WTC11 (cell line): ENCODE results near the gene CYP27C1. TPM values are rescaled to one million over a fixed set of nuclear protein-coding genes. Genes with fewer than 3 reads are reported as not detected.

Source experiments
- ATAC-seq: fragments of 200-7000 bp; cut with Tn5 transposase; 2 replicates; pipeline ENCODE4 v1.10.0; 2021; ENCODE audit warnings: mild to moderate bottlenecking, moderate library complexity
- CTCF ChIA-PET: fragments of 300-600 bp; sonication (Branson Sonifier 250); formaldehyde crosslinking; loops from one replicate; lab custom pipeline; 2021; ENCODE audit warnings: antibody characterized with exemption; lab: Charles Lee
- POLR2A ChIA-PET: fragments of 350-600 bp; sonication (Branson Sonifier 250); formaldehyde crosslinking; loops from one replicate; lab custom pipeline; 2021; ENCODE audit warnings: antibody characterized with exemption; lab: Charles Lee
- DNase-seq: peaks from one replicate; pipeline ENCODE4 v3.0.0; 2021; ENCODE audit warnings: low spot score
- H3K27ac Mint-ChIP-seq: 2 replicates; pipeline ENCODE4 v1.8.0; 2021; ENCODE audit warnings: mixed read lengths
- H3K27me3 Mint-ChIP-seq: 2 replicates; pipeline ENCODE4 v1.8.0; 2021; ENCODE audit warnings: low read depth, mild to moderate bottlenecking, moderate library complexity, mixed read lengths
- H3K36me3 Mint-ChIP-seq: 2 replicates; pipeline ENCODE4 v1.8.0; 2021; ENCODE audit warnings: mixed read lengths
- H3K4me1 Mint-ChIP-seq: 2 replicates; pipeline ENCODE4 v1.8.0; 2022; ENCODE audit warnings: mixed read lengths
- H3K4me3 Mint-ChIP-seq: 2 replicates; pipeline ENCODE4 v1.8.0; 2021; ENCODE audit warnings: mild to moderate bottlenecking, moderate library complexity, mixed read lengths
- H3K9me3 Mint-ChIP-seq: 2 replicates; pipeline ENCODE4 v1.8.0; 2021; ENCODE audit warnings: mixed read lengths
- AFF4 ChIP-seq: sonication (generic); formaldehyde crosslinking; IDR thresholded peaks from 2 replicates; pipeline ENCODE4 v1.8.1; 2023; ENCODE audit warnings: mild to moderate bottlenecking, missing genetic modification reagents, borderline replicate concordance
- ATF1 ChIP-seq: sonication (generic); formaldehyde crosslinking; IDR thresholded peaks from 2 replicates; pipeline ENCODE4 v1.8.1; 2023; ENCODE audit warnings: mild to moderate bottlenecking, moderate library complexity, missing genetic modification reagents
- FOXK1 ChIP-seq: sonication (generic); formaldehyde crosslinking; IDR thresholded peaks from 2 replicates; pipeline ENCODE4 v1.8.0; 2022; ENCODE audit warnings: mild to moderate bottlenecking, moderate library complexity, missing genetic modification reagents
- IRF1 ChIP-seq: sonication (generic); formaldehyde crosslinking; IDR thresholded peaks from 2 replicates; pipeline ENCODE4 v1.8.0; 2023; ENCODE audit warnings: missing genetic modification reagents
- JUN ChIP-seq: sonication (generic); formaldehyde crosslinking; IDR thresholded peaks from 2 replicates; pipeline ENCODE4 v1.8.0; 2023; ENCODE audit warnings: mild to moderate bottlenecking, missing genetic modification reagents
- MLX ChIP-seq: sonication (generic); formaldehyde crosslinking; IDR thresholded peaks from 2 replicates; pipeline ENCODE4 v1.8.1; 2023; ENCODE audit warnings: mild to moderate bottlenecking, missing genetic modification reagents, moderate library complexity
- MXD4 ChIP-seq: fragments of 250-450 bp; sonication (Bioruptor Pico); IDR thresholded peaks from 2 replicates; pipeline ENCODE4 v1.8.0; 2021; ENCODE audit warnings: mild to moderate bottlenecking, moderate library complexity, borderline replicate concordance
- NFE2L1 ChIP-seq: sonication (generic); formaldehyde crosslinking; IDR thresholded peaks from 2 replicates; pipeline ENCODE4 v1.8.1; 2023; ENCODE audit warnings: missing genetic modification reagents
- NFYB ChIP-seq: sonication (generic); formaldehyde crosslinking; conservative IDR thresholded peaks from 2 replicates; pipeline ENCODE4 v1.8.0; 2022; ENCODE audit warnings: low read depth, missing genetic modification reagents
- PRDM15 ChIP-seq: sonication (generic); formaldehyde crosslinking; IDR thresholded peaks from 2 replicates; pipeline ENCODE4 v1.8.0; 2022; ENCODE audit warnings: missing genetic modification reagents
- RELA ChIP-seq: sonication (generic); formaldehyde crosslinking; IDR thresholded peaks from 2 replicates; pipeline ENCODE4 v1.8.1; 2022; ENCODE audit warnings: missing genetic modification reagents, mild to moderate bottlenecking, borderline replicate concordance
- SP1 ChIP-seq: sonication (generic); formaldehyde crosslinking; conservative IDR thresholded peaks from 2 replicates; pipeline ENCODE4 v1.8.1; 2022; ENCODE audit warnings: missing genetic modification reagents
- TCF7 ChIP-seq: sonication (generic); formaldehyde crosslinking; IDR thresholded peaks from 2 replicates; pipeline ENCODE4 v1.8.0; 2022; ENCODE audit warnings: mild to moderate bottlenecking, low read depth, missing genetic modification reagents, moderate library complexity
- TEAD4 ChIP-seq: sonication (generic); formaldehyde crosslinking; IDR thresholded peaks from 2 replicates; pipeline ENCODE4 v1.8.0; 2022; ENCODE audit warnings: mild to moderate bottlenecking, missing genetic modification reagents
- ZBTB43 ChIP-seq: sonication (generic); formaldehyde crosslinking; IDR thresholded peaks from 2 replicates; pipeline ENCODE4 v1.8.1; 2023; ENCODE audit warnings: mild to moderate bottlenecking, missing genetic modification reagents
- ZNF281 ChIP-seq: sonication (generic); formaldehyde crosslinking; IDR thresholded peaks from 2 replicates; pipeline ENCODE4 v1.8.0; 2023; ENCODE audit warnings: mild to moderate bottlenecking, missing genetic modification reagents
- ZNF416 ChIP-seq: fragments of 250-450 bp; sonication (Bioruptor Pico); IDR thresholded peaks from 2 replicates; pipeline ENCODE4 v1.9.0; 2021; ENCODE audit warnings: mild to moderate bottlenecking, inconsistent platforms
- ZNF512 ChIP-seq: sonication (generic); formaldehyde crosslinking; IDR thresholded peaks from 2 replicates; pipeline ENCODE4 v1.8.1; 2022; ENCODE audit warnings: missing genetic modification reagents, borderline replicate concordance
- total RNA-seq: library from RNA; stranded (reverse); gene quantifications from 3 replicates; pipeline ENCODE4 v1.2.3, GENCODE V29; 2021

CYP27C1 gene
- total RNA-seq, 1 experiment from 2014 or later, result 2.4 TPM

- TF ChIP-seq PRDM15 (CRISPR knock-in tag), result no peak
- TF ChIP-seq, all 79 proteins: peak for 0
These were observed 41.8 kb upstream of the CYP27C1 start (continued) for GRCh38 chr2:127261804-127262406.

GRCh38 chr2:127259355-127259754 lies 39.3 kb upstream of the CYP27C1 start:
- DNase-seq (no peak), ATAC-seq (no peak)
- ChIA-PET POLR2A (no interaction called here), CTCF (interaction anchor here (1.4 to 1.8 kb wide), 2 partner anchors 35 to 62 kb away, joined by 3 to 9 read pairs; partner anchors contain the start of gene ERCC3)
- Mint-ChIP-seq H3K27me3 (no peaks in the 10 kb centered on the region), H3K36me3 (peaks cover 40% of the 10 kb centered on the region), H3K27ac (no peak overlapping the region), H3K4me1 (no peaks in the 10 kb centered on the region), H3K4me3 (no peak overlapping the region), H3K9me3 (peaks cover 5% of the 10 kb centered on the region)
- TF ChIP-seq NFE2L1 (CRISPR knock-in tag), result no peak
- TF ChIP-seq SP1 (CRISPR knock-in tag), result no peak
- TF ChIP-seq ZBTB43 (CRISPR knock-in tag), result no peak

- H3K4me1 Mint-ChIP-seq, result no peaks in the 10 kb centered on the region
- no peak overlapping the region for H3K4me3 Mint-ChIP-seq
- DNase-seq, result no peak
- peaks cover 34% of the 10 kb centered on the region for H3K36me3 Mint-ChIP-seq
- no peaks in the 10 kb centered on the region for H3K9me3 Mint-ChIP-seq
- CTCF ChIA-PET, result interaction anchor here (0.7 kb wide), 1 partner anchor 49 kb away, joined by 3 read pairs; no protein-coding TSS in a partner anchor
- no peak overlapping the region for H3K27ac Mint-ChIP-seq
- no peak for ATAC-seq
- H3K27me3 Mint-ChIP-seq, result no peaks in the 10 kb centered on the region
- POLR2A ChIA-PET, result no interaction called here
- no peak for TF ChIP-seq MXD4
- no peak for TF ChIP-seq ZNF416
- no peak for TF ChIP-seq AFF4
- no peak for TF ChIP-seq ZNF281 (CRISPR knock-in tag)
- no peak for TF ChIP-seq TEAD4 (CRISPR knock-in tag)
- no peak for TF ChIP-seq FOXK1 (CRISPR knock-in tag)
- no peak for TF ChIP-seq TCF7 (CRISPR knock-in tag)
- no peak for TF ChIP-seq NFYB (CRISPR knock-in tag)
- TF ChIP-seq ATF1 (CRISPR knock-in tag), result no peak
- no peak for TF ChIP-seq JUN (CRISPR knock-in tag)
- TF ChIP-seq MLX, result no peak
- TF ChIP-seq IRF1 (CRISPR knock-in tag), result no peak
- no peak for TF ChIP-seq RELA
- TF ChIP-seq ZNF512 (CRISPR knock-in tag), result no peak
These were observed 36.8 kb upstream of the CYP27C1 start for GRCh38 chr2:127256866-127257265.
